GM13977 (cell line): ENCODE data around the gene DYNLT1.

Experiments used
- DNase-seq: peaks from one replicate; pipeline ENCODE4 v3.0.0; 2012; ENCODE audit warnings: low spot score
- CTCF ChIP-seq: IDR thresholded peaks from 2 replicates; pipeline ENCODE4 v1.5.1; 2012; ENCODE audit warnings: mild to moderate bottlenecking, control low read depth; ENCODE audit not compliant: insufficient read depth; ENCODE audit errors: extremely low read depth, missing control alignments
- in situ Hi-C: fragments of 300-500 bp; cut with MboI; formaldehyde crosslinking; loops from one replicate; pipeline ENCODE4 v1.12.0; 2022; ENCODE audit warnings: low sequenced_read_pairs, low pct_unique_long_range_greater_than_20kb, mixed read lengths, inconsistent platforms; ENCODE audit not compliant: unreplicated experiment

DYNLT1 gene

GRCh38 chr6:158626360-158627167, 18.0 kb downstream of the DYNLT1 start:
- DNase-seq = no peak
- in situ Hi-C loops = no loop called here

GRCh38 chr6:158625881-158626305, 18.6 kb downstream of the DYNLT1 start:
- in situ Hi-C loops = no loop called here
- no peak for DNase-seq
- no peak for TF ChIP-seq CTCF

More at GRCh38 chr6:158626360-158627167, 18.0 kb downstream of the DYNLT1 start:
- TF ChIP-seq CTCF = no peak

GRCh38 chr6:158624684-158625682, 19.6 kb downstream of the DYNLT1 start:
- TF ChIP-seq CTCF = no peak
- in situ Hi-C loops = no loop called here
- no peak for DNase-seq

GRCh38 chr6:158622545-158623190, 21.9 kb downstream of the DYNLT1 start:
- DNase-seq = peak; percentile 67
- no peak for TF ChIP-seq CTCF
- in situ Hi-C loops = no loop called here

- DNase-seq = no peak
- in situ Hi-C loops = no loop called here
- TF ChIP-seq CTCF = no peak
These were observed 22.6 kb downstream of the DYNLT1 start for GRCh38 chr6:158621694-158622544.
